Smooth muscle cell (in vitro differentiated cells): Measurements from ENCODE around the gene UVRAG. TPM values are rescaled to one million over a fixed set of nuclear protein-coding genes. Genes with fewer than 3 reads are reported as not detected.

Source experiments
- DNase-seq: peaks from one replicate; lab custom pipeline; 2025; ENCODE audit not compliant: unreplicated experiment; lab: John Stamatoyannopoulos, UW
- H2AFZ ChIP-seq: fragments of 200-600 bp; sonication (generic); 2 replicates; pipeline ENCODE4 v1.6.0; 2016; ENCODE audit warnings: antibody characterized with exemption, low read depth, mild to moderate bottlenecking
- H3F3A ChIP-seq: fragments of 200-600 bp; sonication (generic); 2 replicates; pipeline ENCODE4 v1.6.0; 2017; ENCODE audit warnings: antibody characterized with exemption, low read depth
- H3K27ac ChIP-seq: fragments of 200-600 bp; sonication (generic); 2 replicates; pipeline ENCODE4 v1.5.1; 2016; ENCODE audit warnings: low read depth, mild to moderate bottlenecking
- H3K27me3 ChIP-seq: fragments of 200-600 bp; sonication (generic); 2 replicates; pipeline ENCODE4 v1.6.1; 2016; ENCODE audit warnings: low read depth, mild to moderate bottlenecking
- H3K36me3 ChIP-seq: fragments of 200-600 bp; sonication (generic); 2 replicates; pipeline ENCODE4 v1.5.1; 2016; ENCODE audit warnings: low read depth
- H3K4me1 ChIP-seq: fragments of 200-600 bp; sonication (generic); 2 replicates; pipeline ENCODE4 v1.5.1; 2016; ENCODE audit warnings: low read depth
- H3K4me2 ChIP-seq: fragments of 200-600 bp; sonication (generic); 2 replicates; pipeline ENCODE4 v1.6.0; 2016; ENCODE audit warnings: mild to moderate bottlenecking
- H3K4me3 ChIP-seq: fragments of 200-600 bp; sonication (generic); 2 replicates; pipeline ENCODE4 v1.5.1; 2016; ENCODE audit warnings: mild to moderate bottlenecking
- H3K79me2 ChIP-seq: fragments of 200-600 bp; sonication (generic); 2 replicates; pipeline ENCODE4 v1.6.0; 2016; ENCODE audit warnings: low read depth, mild to moderate bottlenecking
- H3K9ac ChIP-seq: fragments of 200-600 bp; sonication (generic); 2 replicates; pipeline ENCODE4 v1.6.0; 2016; ENCODE audit warnings: low read depth
- H3K9me3 ChIP-seq: fragments of 200-600 bp; sonication (generic); replicated peaks from 2 replicates; pipeline ENCODE4 v1.5.1; 2016; ENCODE audit warnings: low read depth
- H4K20me1 ChIP-seq: fragments of 200-600 bp; sonication (generic); 2 replicates; pipeline ENCODE4 v1.6.0; 2016; ENCODE audit warnings: low read depth
- CTCF ChIP-seq: fragments of 200-600 bp; sonication (generic); IDR thresholded peaks from 2 replicates; pipeline ENCODE4 v1.5.1; 2017; ENCODE audit warnings: borderline replicate concordance, mild to moderate bottlenecking, antibody characterized with exemption; ENCODE audit not compliant: insufficient read depth, poor library complexity, severe bottlenecking
- WGBS: methylation state at CpG from one replicate; pipeline ENCODE4 v1.1.7; 2016; ENCODE audit warnings: low lambda C conversion rate; 5-methylcytosine and 5-hydroxymethylcytosine counted together
- polyA plus RNA-seq: library from polyadenylated mRNA; unstranded; fragments of >200 nt; fragmentation: Nextera tagmentation; extraction: Ambion mirVana; gene quantifications from 2 replicates; pipeline ENCODE4 v1.2.1, GENCODE V29; 2016
- total RNA-seq: library from RNA; depleted of rRNA; stranded (reverse); fragments of >200 nt; gene quantifications from 2 replicates; pipeline ENCODE4 v1.2.3, GENCODE V29; 2014

UVRAG gene
- total and polyA plus RNA-seq, 2 experiments from 2014 or later: 12.9 to 20.2 TPM

- Histone ChIP-seq H4K20me1 (no peaks in the 10 kb centered on the region), H3K4me1 (peaks cover 9% of the 10 kb centered on the region), H3K4me3 (no peak overlapping the region), H3K27ac (no peak overlapping the region), H2AFZ (no peak overlapping the region), H3F3A (peaks cover 2% of the 10 kb centered on the region), H3K36me3 (no peaks in the 10 kb centered on the region), H3K9ac (no peak overlapping the region), H3K4me2 (no peak overlapping the region), H3K27me3 (no peaks in the 10 kb centered on the region), H3K9me3 (no peaks in the 10 kb centered on the region), H3K79me2 (no peaks in the 10 kb centered on the region)
- 90% methylated on average over 17 of the region's 17 CpGs for WGBS
- DNase-seq: no peak
- TF ChIP-seq CTCF: no peak
These were observed 334.1 kb downstream of the UVRAG start for GRCh38 chr11:76148941-76149613.

GRCh38 chr11:76149713-76150112, 334.7 kb downstream of the UVRAG start:
- Histone ChIP-seq H3K27me3 (no peaks in the 10 kb centered on the region), H3K4me3 (no peak overlapping the region), H3K36me3 (no peaks in the 10 kb centered on the region), H3K4me1 (peaks cover 9% of the 10 kb centered on the region), H3K79me2 (no peaks in the 10 kb centered on the region), H4K20me1 (no peaks in the 10 kb centered on the region), H3K27ac (no peak overlapping the region), H3K9ac (no peak overlapping the region), H2AFZ (no peak overlapping the region), H3F3A (peaks cover 3% of the 10 kb centered on the region), H3K4me2 (no peak overlapping the region), H3K9me3 (no peaks in the 10 kb centered on the region)
- TF ChIP-seq CTCF: no peak
- no peak for DNase-seq
- WGBS: 95% methylated on average over 6 of the region's 6 CpGs

- no peak for DNase-seq
- Histone ChIP-seq H3K36me3 (no peaks in the 10 kb centered on the region), H3K27me3 (no peaks in the 10 kb centered on the region), H3K27ac (no peak overlapping the region), H3K79me2 (no peaks in the 10 kb centered on the region), H3K4me2 (no peak overlapping the region), H2AFZ (no peak overlapping the region), H3K9ac (no peak overlapping the region), H4K20me1 (no peaks in the 10 kb centered on the region), H3K4me3 (no peak overlapping the region), H3F3A (peaks cover 3% of the 10 kb centered on the region), H3K4me1 (peaks cover 9% of the 10 kb centered on the region), H3K9me3 (no peaks in the 10 kb centered on the region)
- no peak for TF ChIP-seq CTCF
- 95% methylated on average over 4 of the region's 4 CpGs for WGBS
These were observed 335.1 kb downstream of the UVRAG start for GRCh38 chr11:76150141-76150540.

DNA sequence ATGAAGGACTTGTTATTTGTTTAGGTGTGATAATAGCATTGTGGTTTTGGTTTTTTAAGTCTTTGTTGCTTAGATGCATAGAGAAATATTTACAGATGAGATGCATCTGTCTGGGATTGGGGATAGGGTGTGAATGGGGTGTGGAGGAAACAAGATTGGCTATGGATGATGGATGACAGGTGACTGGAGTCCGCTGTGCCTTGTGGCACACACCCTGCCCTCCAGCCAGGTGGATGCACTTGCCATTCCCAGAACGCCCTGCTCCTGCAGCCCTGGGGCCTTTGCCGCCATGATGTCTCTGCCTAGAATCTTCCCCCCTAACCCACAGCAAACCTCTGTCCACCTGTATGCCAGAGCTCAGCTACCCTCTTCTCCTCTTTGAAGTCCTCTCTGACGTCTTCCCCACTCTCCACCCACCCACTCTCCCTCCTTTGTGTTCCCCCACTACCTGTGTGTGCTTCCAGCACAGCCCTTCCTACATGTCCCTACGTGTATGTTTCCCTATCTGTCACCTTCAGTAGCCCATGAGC, 336.6 kb downstream of the UVRAG start:
- no peak for TF ChIP-seq CTCF
- Histone ChIP-seq H3K4me2 (no peak overlapping the region), H2AFZ (peak overlapping the region; percentile 86), H3K79me2 (no peaks in the 10 kb centered on the region), H3K4me1 (peaks cover 9% of the 10 kb centered on the region), H3K27me3 (no peaks in the 10 kb centered on the region), H3K27ac (no peak overlapping the region), H4K20me1 (no peaks in the 10 kb centered on the region), H3K36me3 (no peaks in the 10 kb centered on the region), H3K9me3 (no peaks in the 10 kb centered on the region), H3F3A (peaks cover 3% of the 10 kb centered on the region), H3K4me3 (no peak overlapping the region), H3K9ac (no peak overlapping the region)
- DNase-seq: no peak
- 63% methylated on average over 5 of the region's 5 CpGs for WGBS
